GM12865 (cell line): ENCODE measurements around the gene SMARCAD1.

Experiments used
- DNase-seq: peaks from one replicate; pipeline ENCODE4 v3.0.0; 2010; ENCODE audit warnings: low read depth
- H3K4me3 ChIP-seq: 2 replicates; pipeline ENCODE4 v1.5.1; 2011; ENCODE audit warnings: mild to moderate bottlenecking, low read depth, low read length, control low read depth
- TF ChIP-seq, protein P1 (sequence below): IDR thresholded peaks from 2 replicates; pipeline ENCODE4 v1.5.1; 2011; ENCODE audit warnings: low read length, control low read depth, low read depth, inconsistent platforms; ENCODE audit not compliant: insufficient read depth; ENCODE audit errors: missing control alignments

Gene SMARCAD1

DNA sequence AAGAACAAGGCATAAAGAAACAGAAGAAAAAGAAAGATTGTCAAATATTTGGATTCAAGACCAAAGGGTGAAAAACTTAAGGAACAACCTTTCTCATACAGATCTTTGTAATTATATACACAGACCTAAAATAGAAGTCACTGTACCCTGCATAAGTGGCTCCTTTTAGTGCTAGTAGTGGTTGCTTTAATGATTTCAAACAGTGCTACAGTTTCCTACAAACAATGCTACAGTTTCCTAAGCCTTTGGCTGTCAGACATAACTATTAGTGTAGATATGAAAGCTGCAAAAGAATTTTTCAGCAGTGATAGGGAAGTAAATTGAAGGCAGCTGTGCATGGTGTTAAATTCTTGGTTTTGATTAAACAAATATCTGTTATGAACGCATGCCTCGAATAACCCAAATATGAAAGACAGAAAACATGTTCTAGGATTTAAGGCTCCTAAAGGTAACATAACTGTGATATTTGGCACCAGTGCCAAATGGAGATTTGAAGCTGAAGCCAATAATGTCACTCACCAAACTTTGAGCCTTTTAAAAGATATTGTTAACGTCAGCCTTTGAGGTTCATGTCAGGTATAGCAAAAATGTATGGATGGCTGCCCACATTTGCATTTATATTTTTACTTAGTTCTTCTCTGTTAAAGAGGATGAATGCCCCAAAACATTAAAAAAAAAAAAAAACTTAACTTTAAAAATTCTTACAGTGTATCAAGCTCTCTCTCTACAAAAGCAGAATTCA is 36.6 kb downstream of the SMARCAD1 start:
- TF ChIP-seq, protein P1, sequence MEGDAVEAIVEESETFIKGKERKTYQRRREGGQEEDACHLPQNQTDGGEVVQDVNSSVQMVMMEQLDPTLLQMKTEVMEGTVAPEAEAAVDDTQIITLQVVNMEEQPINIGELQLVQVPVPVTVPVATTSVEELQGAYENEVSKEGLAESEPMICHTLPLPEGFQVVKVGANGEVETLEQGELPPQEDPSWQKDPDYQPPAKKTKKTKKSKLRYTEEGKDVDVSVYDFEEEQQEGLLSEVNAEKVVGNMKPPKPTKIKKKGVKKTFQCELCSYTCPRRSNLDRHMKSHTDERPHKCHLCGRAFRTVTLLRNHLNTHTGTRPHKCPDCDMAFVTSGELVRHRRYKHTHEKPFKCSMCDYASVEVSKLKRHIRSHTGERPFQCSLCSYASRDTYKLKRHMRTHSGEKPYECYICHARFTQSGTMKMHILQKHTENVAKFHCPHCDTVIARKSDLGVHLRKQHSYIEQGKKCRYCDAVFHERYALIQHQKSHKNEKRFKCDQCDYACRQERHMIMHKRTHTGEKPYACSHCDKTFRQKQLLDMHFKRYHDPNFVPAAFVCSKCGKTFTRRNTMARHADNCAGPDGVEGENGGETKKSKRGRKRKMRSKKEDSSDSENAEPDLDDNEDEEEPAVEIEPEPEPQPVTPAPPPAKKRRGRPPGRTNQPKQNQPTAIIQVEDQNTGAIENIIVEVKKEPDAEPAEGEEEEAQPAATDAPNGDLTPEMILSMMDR = no peak
- H3K4me3 ChIP-seq = no peak overlapping the region
- no peak for DNase-seq

DNA sequence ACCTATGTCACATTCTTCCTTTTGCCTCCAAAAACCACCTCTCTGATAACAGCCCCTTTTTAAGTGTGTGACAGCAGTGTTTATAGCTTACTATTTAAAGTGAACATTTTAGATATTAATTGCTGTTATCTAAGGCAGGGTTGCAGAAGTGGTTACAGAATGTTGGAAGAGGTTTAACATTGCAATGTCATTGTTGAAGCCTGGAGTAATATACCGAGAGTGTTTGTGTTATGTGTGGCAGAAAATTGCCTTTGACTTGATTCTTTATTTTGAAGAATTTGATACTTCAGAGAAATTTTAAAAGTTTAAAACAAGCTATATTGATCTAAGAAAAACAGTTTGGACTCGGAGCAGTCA is 37.1 kb downstream of the SMARCAD1 start:
- TF ChIP-seq, protein P1 = no peak
- no peak for DNase-seq
- H3K4me3 ChIP-seq = no peak overlapping the region

DNA sequence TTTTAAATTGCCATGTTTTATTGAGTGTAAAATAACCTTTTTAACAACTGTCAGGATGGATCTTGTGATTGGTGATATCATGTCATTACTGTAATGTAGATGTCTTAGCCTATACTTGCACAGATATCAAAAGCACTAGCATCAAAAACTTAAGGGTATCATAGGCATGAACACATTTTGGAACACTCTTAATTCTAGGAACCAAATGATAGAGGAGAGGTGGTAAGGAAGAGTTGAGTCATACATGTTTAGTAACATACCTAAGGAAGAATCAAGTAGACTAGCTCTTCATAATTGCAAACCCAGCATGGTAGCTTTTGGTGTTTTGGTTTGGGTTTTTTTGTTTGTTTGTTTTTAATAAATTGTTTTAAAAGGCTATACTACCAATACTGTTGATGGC is 43.4 kb downstream of the SMARCAD1 start:
- TF ChIP-seq, protein P1 = no peak
- no peak overlapping the region for H3K4me3 ChIP-seq
- no peak for DNase-seq

DNA sequence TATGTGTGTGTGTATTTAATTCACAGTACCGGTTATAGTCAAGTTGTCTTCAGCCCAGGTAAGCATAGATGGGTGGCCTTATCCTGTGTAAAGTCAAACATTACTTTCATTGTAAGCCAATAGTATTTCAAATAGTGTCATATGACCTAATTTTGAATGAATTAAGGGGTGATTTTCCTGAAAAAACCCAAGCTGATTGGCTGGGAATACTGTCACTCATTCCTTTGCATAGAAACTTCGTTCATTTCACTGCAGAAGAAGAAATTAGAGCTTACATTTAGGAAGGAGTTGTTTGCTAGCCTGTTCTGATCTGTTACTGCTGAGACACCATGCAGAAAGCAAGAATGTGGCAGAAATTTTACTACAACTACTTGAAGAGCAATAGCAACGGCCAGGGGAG is 45.4 kb downstream of the SMARCAD1 start:
- no peak for DNase-seq
- H3K4me3 ChIP-seq = no peak overlapping the region
- TF ChIP-seq, protein P1 = no peak

DNA sequence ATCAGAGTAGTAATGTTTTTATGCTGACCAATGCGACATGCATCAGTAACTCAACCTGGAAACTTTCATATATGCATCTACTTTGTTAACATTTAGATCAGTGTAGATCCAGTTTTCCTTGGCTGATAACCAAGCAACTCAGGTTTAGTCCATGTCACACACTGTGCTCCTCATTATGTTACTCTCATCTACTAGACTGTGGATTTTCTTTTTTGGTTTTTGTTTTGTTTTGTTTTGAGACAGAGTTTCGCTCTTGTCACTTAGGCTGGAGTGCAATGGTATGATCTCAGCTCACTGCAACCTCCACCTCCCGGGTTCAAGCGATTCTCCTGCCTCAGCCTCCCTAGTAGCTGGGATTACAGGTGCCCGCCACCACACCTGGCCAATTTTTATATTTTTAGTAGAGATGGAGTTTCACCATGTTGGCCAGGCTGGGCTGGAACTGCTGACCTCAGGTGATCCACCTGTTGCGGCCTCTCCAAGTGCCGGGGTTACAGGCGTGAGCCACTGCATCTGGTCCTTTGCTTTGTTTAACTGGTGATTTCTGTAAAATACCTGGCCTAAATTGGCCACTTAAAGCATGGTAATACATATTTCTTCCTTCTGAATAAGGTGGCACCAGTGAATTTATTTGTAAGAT is 48.6 kb downstream of the SMARCAD1 start:
- TF ChIP-seq, protein P1 = no peak
- H3K4me3 ChIP-seq = no peak overlapping the region
- DNase-seq = no peak

DNA sequence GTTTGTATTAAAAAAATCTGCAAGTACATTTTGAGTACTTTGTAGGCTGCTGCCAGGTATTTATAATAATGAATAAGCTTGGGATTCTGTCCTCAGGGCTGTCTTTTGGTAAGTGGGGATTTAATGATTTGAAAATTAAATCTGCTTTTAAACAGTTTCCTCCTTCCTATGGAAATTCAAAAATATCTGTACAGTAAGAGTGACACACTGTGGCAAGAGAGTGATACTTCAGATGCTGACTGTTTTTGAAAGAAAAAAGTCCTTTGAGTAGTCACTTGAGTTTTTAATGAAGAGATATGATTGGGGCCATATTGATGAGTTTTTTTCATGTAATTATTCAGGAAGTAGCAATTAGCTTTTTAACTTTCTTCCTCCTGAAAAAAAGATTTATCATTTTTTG is 49.2 kb downstream of the SMARCAD1 start:
- H3K4me3 ChIP-seq = no peak overlapping the region
- DNase-seq = no peak
- TF ChIP-seq, protein P1 = peak; percentile 16
